ENCODE measurements around the gene CRISP3. TPM values are rescaled to one million over a fixed set of nuclear protein-coding genes. Genes with fewer than 3 reads are reported as not detected.

Gene CRISP3, protein sequence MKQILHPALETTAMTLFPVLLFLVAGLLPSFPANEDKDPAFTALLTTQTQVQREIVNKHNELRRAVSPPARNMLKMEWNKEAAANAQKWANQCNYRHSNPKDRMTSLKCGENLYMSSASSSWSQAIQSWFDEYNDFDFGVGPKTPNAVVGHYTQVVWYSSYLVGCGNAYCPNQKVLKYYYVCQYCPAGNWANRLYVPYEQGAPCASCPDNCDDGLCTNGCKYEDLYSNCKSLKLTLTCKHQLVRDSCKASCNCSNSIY
- not detected for total RNA-seq
- total RNA-seq, result 0 reads per million in 2 donors

DNA sequence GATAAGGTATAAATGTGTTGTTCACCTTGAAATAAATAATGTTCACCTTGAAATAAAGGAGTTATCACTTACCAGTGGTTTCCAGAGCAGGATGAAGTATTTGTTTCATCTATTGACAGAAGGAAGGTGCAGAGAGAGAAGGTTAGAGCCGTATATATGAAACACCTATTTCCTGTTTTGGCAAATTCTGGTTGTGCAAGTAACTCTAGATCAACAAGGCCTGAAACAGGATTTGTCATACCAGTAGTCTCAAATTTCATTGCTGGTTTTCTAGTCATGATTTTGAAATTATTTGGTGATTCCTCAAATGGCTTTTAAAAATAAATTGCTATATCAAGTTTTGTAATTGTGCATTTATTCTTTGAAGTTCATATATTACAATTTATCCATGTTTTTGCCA, at the start of gene CRISP3:
Gene CRISP3 (minus strand): TSS at position 130 of the 400 bp plus-strand sequence. CDS start 21 bp downstream, at position 109.
- no peaks in the 10 kb centered on the region for H3K4me1 Mint-ChIP-seq
- H3K27me3 Mint-ChIP-seq, result no peaks in the 10 kb centered on the region
- H3K27ac Mint-ChIP-seq, result no peak within 1 kb of the TSS
- H3K4me3 Mint-ChIP-seq, result no peak within 1 kb of the TSS
- no peaks in the 10 kb centered on the region for H3K36me3 Mint-ChIP-seq (ENCODE audit: low read depth)
- ATAC-seq, result no peak
- H3K9me3 ChIP-seq (ENCODE audit: control insufficient read depth, low read length, poor library complexity, severe bottlenecking), result no peaks in the 10 kb centered on the region
- DNase-seq, result no peak

DNA sequence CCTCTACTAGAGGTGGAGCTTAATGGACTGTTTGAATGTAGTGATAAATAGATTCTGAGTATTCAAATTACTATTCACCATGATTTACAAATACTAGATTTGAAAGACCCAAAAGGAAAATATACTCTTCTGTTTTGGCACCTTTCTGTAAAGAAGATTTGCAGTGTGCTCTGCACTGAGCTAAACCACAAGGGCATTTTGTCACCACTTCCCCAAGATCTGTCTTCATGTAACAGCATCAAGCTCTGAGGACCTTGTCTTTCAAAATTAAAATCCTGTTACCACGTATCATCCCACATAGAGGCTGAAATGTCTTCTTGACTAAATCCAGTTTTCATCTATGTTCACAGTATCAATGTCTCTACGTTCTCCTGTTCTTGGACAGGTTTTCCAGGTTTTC, 46.2 kb upstream of the CRISP3 start:
- H3K9me3 ChIP-seq (ENCODE audit: control insufficient read depth, low read length, poor library complexity, severe bottlenecking), result no peaks in the 10 kb centered on the region
- Mint-ChIP-seq H3K27me3 (no peaks in the 10 kb centered on the region), H3K27ac (no peak overlapping the region), H3K36me3 (ENCODE audit: low read depth) (no peaks in the 10 kb centered on the region), H3K4me1 (no peaks in the 10 kb centered on the region), H3K4me3 (no peak overlapping the region)
- DNase-seq (no peak), ATAC-seq (no peak)

DNA sequence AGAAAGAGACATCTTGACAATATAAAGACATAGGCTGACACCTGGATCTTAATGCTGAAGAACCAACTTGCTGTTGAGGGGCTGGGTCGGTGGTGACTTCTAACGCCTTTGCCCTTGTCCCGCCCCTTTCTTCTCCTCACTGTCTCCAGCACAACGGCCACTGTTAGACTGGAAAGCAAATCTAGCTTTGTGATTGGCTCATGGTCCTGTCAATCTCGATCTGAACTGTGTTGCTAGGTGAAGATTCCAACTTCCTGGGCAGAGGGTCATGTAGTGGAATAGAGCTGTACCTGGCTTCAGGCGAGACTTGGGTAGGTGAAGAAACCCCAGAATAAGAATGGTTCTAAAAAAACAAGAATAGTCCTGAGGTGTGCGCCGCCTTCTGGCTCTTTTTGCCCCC, 43.0 kb upstream of the CRISP3 start, which contains the start of gene PGK2:
Gene PGK2 (minus strand): TSS at position 110 of the 400 bp plus-strand sequence. CDS start 98 bp downstream, at position 12.
- no peak for DNase-seq
- H3K4me3 Mint-ChIP-seq, result no peak within 1 kb of the TSS
- H3K9me3 ChIP-seq (ENCODE audit: control insufficient read depth, low read length, poor library complexity, severe bottlenecking), result no peaks in the 10 kb centered on the region

DNA sequence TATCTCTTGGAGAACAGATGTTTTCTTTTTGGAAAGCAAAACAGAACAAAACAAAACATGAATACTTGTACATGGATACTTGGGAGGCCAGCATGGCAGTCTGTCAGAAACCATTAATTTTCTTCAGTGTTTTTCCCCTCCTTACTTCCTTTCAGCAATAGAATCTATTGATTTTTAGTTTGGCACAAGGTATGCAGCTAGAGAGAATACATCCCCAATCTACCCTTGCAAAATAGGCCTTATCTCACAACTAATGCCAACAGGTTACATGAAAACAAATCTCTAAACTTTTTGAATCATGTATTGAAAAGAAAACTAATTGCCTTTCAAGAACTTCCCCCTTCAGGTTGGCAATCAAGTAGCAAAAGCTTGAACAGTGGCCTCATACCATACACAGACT, 40.1 kb upstream of the CRISP3 start:
- H3K36me3 Mint-ChIP-seq (ENCODE audit: low read depth), result no peaks in the 10 kb centered on the region
- DNase-seq, result no peak
- no peak overlapping the region for H3K4me3 Mint-ChIP-seq

More for the DNA sequence above, 43.0 kb upstream of the CRISP3 start, which contains the start of gene PGK2:
- H3K27ac Mint-ChIP-seq, result no peak within 1 kb of the TSS
- no peak for ATAC-seq
- no peaks in the 10 kb centered on the region for H3K4me1 Mint-ChIP-seq
- H3K27me3 Mint-ChIP-seq, result no peaks in the 10 kb centered on the region
- H3K36me3 Mint-ChIP-seq (ENCODE audit: low read depth), result no peaks in the 10 kb centered on the region

DNA sequence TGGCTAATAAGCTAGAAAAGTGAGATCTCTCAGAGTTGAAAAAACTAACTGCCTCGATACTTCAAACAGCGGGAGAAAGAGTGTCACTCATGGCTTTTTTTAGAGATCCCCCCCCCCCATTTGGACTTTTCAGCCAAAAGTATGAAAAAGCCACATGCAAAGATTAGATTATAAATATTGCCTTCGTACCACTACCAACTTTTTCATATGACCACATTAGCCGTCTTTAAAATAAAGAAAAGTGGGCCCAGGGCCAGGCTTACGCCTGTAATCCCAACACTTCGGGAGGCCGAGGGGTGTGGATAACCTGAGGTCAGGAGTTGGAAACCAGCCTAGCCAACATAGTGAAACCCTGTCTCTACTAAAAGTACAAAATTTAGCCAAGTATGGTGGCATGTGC, 38.5 kb upstream of the CRISP3 start:
- no peaks in the 10 kb centered on the region for H3K27me3 Mint-ChIP-seq
- H3K27ac Mint-ChIP-seq, result no peak overlapping the region
- ATAC-seq (no peak), DNase-seq (no peak)
- H3K4me3 Mint-ChIP-seq, result no peak overlapping the region
- H3K36me3 Mint-ChIP-seq (ENCODE audit: low read depth), result no peaks in the 10 kb centered on the region
- H3K9me3 ChIP-seq (ENCODE audit: control insufficient read depth, low read length, poor library complexity, severe bottlenecking), result no peaks in the 10 kb centered on the region
- no peaks in the 10 kb centered on the region for H3K4me1 Mint-ChIP-seq

More for the DNA sequence above, 40.1 kb upstream of the CRISP3 start:
- no peaks in the 10 kb centered on the region for H3K27me3 Mint-ChIP-seq
- H3K4me1 Mint-ChIP-seq, result no peaks in the 10 kb centered on the region
- no peak overlapping the region for H3K27ac Mint-ChIP-seq
- no peaks in the 10 kb centered on the region for H3K9me3 ChIP-seq (ENCODE audit: control insufficient read depth, low read length, poor library complexity, severe bottlenecking)
- no peak for ATAC-seq

DNA sequence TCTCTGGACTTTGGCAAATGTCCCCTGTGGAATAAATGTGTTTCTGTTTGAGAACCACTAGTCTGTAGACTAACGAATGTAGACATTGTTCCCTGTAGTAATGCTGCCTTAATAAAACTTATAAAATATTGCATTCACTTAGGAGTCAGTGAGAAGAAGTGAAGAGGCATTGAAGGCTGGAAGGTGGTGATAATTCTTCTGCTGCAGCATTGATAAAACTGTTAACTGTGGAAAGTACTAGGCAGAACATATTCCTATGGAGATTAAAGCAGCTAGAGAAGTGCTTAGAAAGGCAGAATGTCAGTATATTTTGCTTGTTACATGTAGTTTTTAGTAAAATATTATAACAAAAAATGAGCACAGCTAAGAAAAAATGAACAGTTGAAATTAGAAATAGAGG, 38.1 kb upstream of the CRISP3 start:
- DNase-seq (no peak), ATAC-seq (no peak)
- no peaks in the 10 kb centered on the region for H3K4me1 Mint-ChIP-seq
- no peaks in the 10 kb centered on the region for H3K9me3 ChIP-seq (ENCODE audit: control insufficient read depth, low read length, poor library complexity, severe bottlenecking)
- no peak overlapping the region for H3K4me3 Mint-ChIP-seq
- H3K27me3 Mint-ChIP-seq, result no peaks in the 10 kb centered on the region
- H3K27ac Mint-ChIP-seq, result no peak overlapping the region
- H3K36me3 Mint-ChIP-seq (ENCODE audit: low read depth), result no peaks in the 10 kb centered on the region

DNA sequence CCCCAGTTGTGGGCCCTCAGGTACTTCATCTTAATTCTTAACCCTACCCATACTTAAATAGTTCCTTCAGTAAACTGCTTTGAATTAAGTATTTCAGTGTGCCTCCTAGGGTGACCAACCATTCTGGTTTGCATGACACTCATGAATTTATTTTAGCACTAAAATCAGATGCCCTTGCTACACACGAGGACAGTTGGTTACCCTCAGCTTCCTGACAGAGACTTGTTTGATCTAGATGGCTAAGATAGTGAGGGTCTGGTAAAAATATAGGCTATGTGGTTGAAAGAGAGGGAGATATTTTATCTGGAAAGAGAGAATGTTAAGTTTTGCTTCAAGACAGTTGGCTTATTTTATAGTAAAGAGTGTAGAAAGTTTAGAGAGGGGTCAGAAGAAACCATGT, 32.3 kb upstream of the CRISP3 start:
- Mint-ChIP-seq H3K36me3 (ENCODE audit: low read depth) (no peaks in the 10 kb centered on the region), H3K4me3 (no peak overlapping the region), H3K27ac (no peak overlapping the region), H3K4me1 (no peaks in the 10 kb centered on the region), H3K27me3 (no peaks in the 10 kb centered on the region)
- no peaks in the 10 kb centered on the region for H3K9me3 ChIP-seq (ENCODE audit: control insufficient read depth, low read length, poor library complexity, severe bottlenecking)
- ATAC-seq (no peak), DNase-seq (no peak)

DNA sequence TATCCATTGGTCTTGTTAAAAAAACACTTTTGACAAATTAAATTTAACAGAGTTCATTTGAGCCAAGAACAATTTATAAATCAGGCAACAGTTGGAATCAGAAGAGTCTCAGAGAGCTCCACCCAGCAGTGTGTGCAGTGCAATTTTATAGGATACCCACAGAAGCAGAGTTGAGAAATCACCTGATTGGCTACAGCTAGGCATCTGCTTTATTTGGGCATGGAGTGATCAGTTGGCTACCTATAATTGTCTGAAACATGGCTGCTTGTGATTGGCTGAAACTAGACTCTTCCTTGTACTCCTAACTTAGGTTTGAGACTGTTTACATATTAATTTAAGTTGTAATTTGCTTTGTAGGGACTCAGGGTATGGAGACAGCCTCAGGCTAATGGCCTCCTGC, 30.9 kb upstream of the CRISP3 start:
- no peak overlapping the region for H3K27ac Mint-ChIP-seq
- ATAC-seq (no peak), DNase-seq (no peak)
- H3K36me3 Mint-ChIP-seq (ENCODE audit: low read depth), result no peaks in the 10 kb centered on the region
- H3K9me3 ChIP-seq (ENCODE audit: control insufficient read depth, low read length, poor library complexity, severe bottlenecking), result no peaks in the 10 kb centered on the region
- no peak overlapping the region for H3K4me3 Mint-ChIP-seq
- H3K4me1 Mint-ChIP-seq, result no peaks in the 10 kb centered on the region
- no peaks in the 10 kb centered on the region for H3K27me3 Mint-ChIP-seq

DNA sequence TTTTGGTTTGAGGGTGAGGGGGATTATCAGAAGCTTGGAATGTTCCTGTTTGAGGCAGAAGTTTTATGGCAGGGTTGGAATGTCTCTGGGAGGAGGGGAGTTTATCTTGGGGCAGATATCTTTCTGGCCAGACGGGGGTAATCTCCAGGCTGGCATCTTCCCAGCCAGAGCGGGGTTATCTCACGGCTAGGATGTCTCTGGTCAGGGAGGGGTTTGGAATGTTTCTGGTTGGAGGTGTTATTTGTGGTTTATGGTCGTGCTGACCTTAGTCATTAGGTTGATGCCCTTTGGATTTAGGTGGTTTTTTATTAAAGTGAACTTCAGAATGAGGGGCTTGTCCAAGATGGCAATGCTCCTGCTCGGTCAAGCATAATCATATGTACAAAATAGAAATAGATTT, 28.1 kb upstream of the CRISP3 start:
- no peaks in the 10 kb centered on the region for H3K27me3 Mint-ChIP-seq
- H3K36me3 Mint-ChIP-seq (ENCODE audit: low read depth), result no peaks in the 10 kb centered on the region
- no peaks in the 10 kb centered on the region for H3K9me3 ChIP-seq (ENCODE audit: control insufficient read depth, low read length, poor library complexity, severe bottlenecking)
- no peaks in the 10 kb centered on the region for H3K4me1 Mint-ChIP-seq
- no peak overlapping the region for H3K27ac Mint-ChIP-seq
- no peak overlapping the region for H3K4me3 Mint-ChIP-seq
- no peak for DNase-seq
- ATAC-seq, result no peak

DNA sequence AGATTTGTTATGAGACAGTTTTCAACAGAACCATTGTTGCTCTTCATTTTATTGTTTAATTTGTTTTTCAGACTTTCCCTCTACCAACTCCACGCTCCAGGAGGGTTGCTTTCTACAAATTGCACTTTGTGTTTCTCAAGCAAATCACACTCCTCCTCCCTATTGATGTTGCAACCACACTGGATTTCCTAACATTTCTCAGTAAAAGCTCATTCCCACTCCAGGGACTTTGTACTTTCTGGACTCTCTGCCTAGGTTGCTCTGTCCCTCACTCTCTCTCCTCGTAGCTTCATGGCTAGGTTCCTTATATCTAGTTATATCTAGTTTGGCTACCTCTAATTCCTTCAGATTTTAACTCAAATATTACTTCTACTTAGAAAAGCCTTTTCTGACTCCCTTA, 22.6 kb upstream of the CRISP3 start:
- Mint-ChIP-seq H3K27ac (no peak overlapping the region), H3K4me3 (no peak overlapping the region), H3K27me3 (no peaks in the 10 kb centered on the region), H3K36me3 (ENCODE audit: low read depth) (no peaks in the 10 kb centered on the region), H3K4me1 (no peaks in the 10 kb centered on the region)
- no peak for ATAC-seq
- no peaks in the 10 kb centered on the region for H3K9me3 ChIP-seq (ENCODE audit: control insufficient read depth, low read length, poor library complexity, severe bottlenecking)
- DNase-seq, result no peak

DNA sequence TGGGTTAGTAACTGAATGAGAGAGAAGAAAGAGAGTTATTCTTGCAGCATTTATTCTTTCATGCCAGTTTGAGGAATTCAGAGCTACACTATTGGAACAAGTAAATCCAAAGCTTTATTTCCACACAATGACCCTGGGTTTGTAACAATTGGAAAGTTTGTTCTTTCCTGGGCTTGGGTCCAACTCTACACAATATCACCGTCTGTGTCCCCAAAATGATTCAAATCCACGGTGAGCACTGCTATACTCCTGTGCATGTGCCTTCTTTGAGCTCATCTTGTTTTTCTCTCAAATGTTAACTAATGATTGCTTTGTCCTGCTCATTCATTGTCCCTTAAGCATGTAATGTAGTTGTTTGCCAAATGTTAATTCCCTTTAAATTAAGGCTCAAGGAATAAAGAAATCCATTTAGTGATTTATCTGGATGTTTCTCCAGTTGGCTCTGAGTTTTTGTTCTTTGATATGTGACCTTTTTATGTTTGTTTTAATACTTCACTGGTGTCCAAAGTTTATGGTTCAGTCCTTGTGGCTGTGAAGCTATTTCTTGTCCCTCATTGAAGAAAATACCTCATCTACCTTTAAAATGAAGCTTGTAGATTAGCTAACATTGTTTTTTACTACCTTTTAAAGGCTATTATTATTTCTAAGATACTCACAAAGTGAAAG, 20.5 kb upstream of the CRISP3 start:
- no peaks in the 10 kb centered on the region for H3K9me3 ChIP-seq (ENCODE audit: control insufficient read depth, low read length, poor library complexity, severe bottlenecking)

DNA sequence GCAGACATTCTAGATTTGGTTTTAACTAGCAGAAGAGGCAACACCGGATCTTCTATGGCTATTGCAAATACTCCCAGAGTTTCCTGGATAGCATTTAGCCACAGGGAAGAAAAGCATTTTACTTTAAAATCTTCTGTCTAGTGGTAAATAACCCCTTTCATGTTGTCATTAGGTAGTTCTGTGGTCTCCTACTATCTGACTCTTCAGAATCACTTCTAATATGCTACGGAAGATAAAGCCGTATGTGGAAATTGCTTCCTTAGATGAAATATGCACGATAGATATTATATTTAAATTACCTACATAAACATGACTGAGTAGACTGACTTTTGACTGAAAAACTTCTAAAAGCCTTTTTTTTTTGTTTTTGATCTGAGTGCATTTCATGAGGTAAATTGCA, 759 bp downstream of the CRISP3 start:
- no peaks in the 10 kb centered on the region for H3K9me3 ChIP-seq (ENCODE audit: control insufficient read depth, low read length, poor library complexity, severe bottlenecking)
- no peak overlapping the region for H3K4me3 Mint-ChIP-seq
- no peaks in the 10 kb centered on the region for H3K27me3 Mint-ChIP-seq
- DNase-seq, result no peak
- no peak overlapping the region for H3K27ac Mint-ChIP-seq
- no peaks in the 10 kb centered on the region for H3K4me1 Mint-ChIP-seq
- no peak for ATAC-seq
- H3K36me3 Mint-ChIP-seq (ENCODE audit: low read depth), result no peaks in the 10 kb centered on the region

More for the DNA sequence above, 20.5 kb upstream of the CRISP3 start:
- no peak overlapping the region for H3K4me3 Mint-ChIP-seq
- no peak for ATAC-seq
- H3K27ac Mint-ChIP-seq, result no peak overlapping the region
- no peaks in the 10 kb centered on the region for H3K27me3 Mint-ChIP-seq
- no peaks in the 10 kb centered on the region for H3K36me3 Mint-ChIP-seq (ENCODE audit: low read depth)
- H3K4me1 Mint-ChIP-seq, result no peaks in the 10 kb centered on the region
- DNase-seq, result no peak

DNA sequence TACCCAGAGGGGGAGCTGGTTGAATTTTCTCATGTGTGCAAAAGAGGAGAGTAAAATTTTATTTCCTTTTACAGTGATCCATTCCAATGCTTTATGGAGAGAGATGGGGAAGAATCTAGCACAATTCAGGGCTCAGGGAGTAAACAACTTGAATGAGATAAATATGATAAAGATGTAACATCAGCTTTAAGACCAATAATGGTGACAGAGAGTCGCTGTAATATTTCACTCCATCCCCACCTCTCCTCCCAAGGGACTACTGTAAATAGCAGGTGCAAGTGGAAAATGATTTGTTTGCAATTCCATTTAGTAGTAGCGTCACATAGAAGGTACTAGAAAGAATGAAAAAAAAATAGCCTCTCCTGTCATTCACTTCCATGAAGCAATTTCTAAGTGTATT, 4.8 kb downstream of the CRISP3 start:
- H3K27ac Mint-ChIP-seq, result no peak overlapping the region
- H3K4me3 Mint-ChIP-seq, result no peak overlapping the region
- no peaks in the 10 kb centered on the region for H3K9me3 ChIP-seq (ENCODE audit: control insufficient read depth, low read length, poor library complexity, severe bottlenecking)
- no peaks in the 10 kb centered on the region for H3K36me3 Mint-ChIP-seq (ENCODE audit: low read depth)
- no peak for DNase-seq
- H3K4me1 Mint-ChIP-seq, result no peaks in the 10 kb centered on the region
- no peak for ATAC-seq
- no peaks in the 10 kb centered on the region for H3K27me3 Mint-ChIP-seq

DNA sequence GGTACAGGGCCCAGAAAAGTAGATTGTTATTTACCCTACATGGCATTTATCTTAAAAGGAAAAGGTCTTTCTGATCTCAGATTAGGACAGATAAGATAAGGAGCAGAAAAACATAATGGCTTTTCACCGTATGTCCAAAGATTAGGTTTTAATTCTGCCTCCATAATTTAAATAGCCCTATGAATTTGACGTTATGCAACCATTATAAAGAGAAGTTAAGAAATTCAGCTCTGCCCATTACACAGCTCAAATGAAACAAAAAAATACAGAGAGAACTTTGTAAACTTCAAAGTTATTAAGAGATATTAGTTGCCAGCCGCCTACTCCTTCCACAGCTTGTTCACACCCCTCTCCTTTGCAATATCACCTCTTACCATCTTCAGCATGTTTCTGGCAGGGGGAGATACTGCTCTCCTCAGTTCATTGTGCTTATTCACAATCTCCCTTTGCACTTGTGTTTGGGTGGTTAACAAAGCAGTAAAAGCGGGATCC, 8.1 kb downstream of the CRISP3 start:
- no peak for ATAC-seq
- no peaks in the 10 kb centered on the region for H3K4me1 Mint-ChIP-seq

More for the DNA sequence above, 8.1 kb downstream of the CRISP3 start:
- H3K4me3 Mint-ChIP-seq, result no peak overlapping the region
- no peaks in the 10 kb centered on the region for H3K27me3 Mint-ChIP-seq
- H3K9me3 ChIP-seq (ENCODE audit: control insufficient read depth, low read length, poor library complexity, severe bottlenecking), result no peaks in the 10 kb centered on the region
- no peak for DNase-seq
- no peak overlapping the region for H3K27ac Mint-ChIP-seq
- H3K36me3 Mint-ChIP-seq (ENCODE audit: low read depth), result no peaks in the 10 kb centered on the region

Data from T-helper 17 cell (primary cell).